HUES6 (cell line): ENCODE results near the gene TBX10.

ENCODE experiments used
- H3K27ac ChIP-seq: 2 replicates; pipeline ENCODE4 v1.7.0; 2013; ENCODE audit warnings: low read depth, mild to moderate bottlenecking, low read length, inconsistent platforms
- H3K27me3 ChIP-seq: 2 replicates; pipeline ENCODE4 v1.6.1; 2013; ENCODE audit warnings: low read length; ENCODE audit not compliant: control insufficient read depth, insufficient read depth
- H3K36me3 ChIP-seq: 2 replicates; pipeline ENCODE4 v1.6.1; 2013; ENCODE audit warnings: low read length; ENCODE audit not compliant: control insufficient read depth, insufficient read depth
- H3K4me1 ChIP-seq: 2 replicates; pipeline ENCODE4 v1.6.1; 2013; ENCODE audit warnings: low read length; ENCODE audit not compliant: control insufficient read depth, insufficient read depth
- H3K4me3 ChIP-seq: 2 replicates; pipeline ENCODE4 v1.5.1; 2013; ENCODE audit warnings: low read depth, low read length
- H3K9ac ChIP-seq: one replicate; pipeline ENCODE4 v1.6.1; 2013; ENCODE audit warnings: mild to moderate bottlenecking, low read length
- H3K9me3 ChIP-seq: 2 replicates; pipeline ENCODE4 v1.6.1; 2013; ENCODE audit warnings: low read depth, low read length; ENCODE audit not compliant: control insufficient read depth, insufficient read depth

TBX10 gene

GRCh38 chr11:67588136-67588503, 51.4 kb downstream of the TBX10 start:
- Histone ChIP-seq H3K9me3 (no peaks in the 10 kb centered on the region), H3K36me3 (peaks cover 49% of the 10 kb centered on the region), H3K4me3 (no peak overlapping the region), H3K4me1 (peaks cover 14% of the 10 kb centered on the region), H3K27ac (no peak overlapping the region), H3K27me3 (no peaks in the 10 kb centered on the region), H3K9ac (no peak overlapping the region)

- Histone ChIP-seq H3K4me3 (no peak overlapping the region), H3K9ac (no peak overlapping the region), H3K27me3 (no peaks in the 10 kb centered on the region), H3K9me3 (no peaks in the 10 kb centered on the region), H3K4me1 (peaks cover 26% of the 10 kb centered on the region), H3K36me3 (peaks cover 49% of the 10 kb centered on the region), H3K27ac (no peak overlapping the region)
Observed at GRCh38 chr11:67586568-67587250, 52.9 kb downstream of the TBX10 start.

- H3K27me3 ChIP-seq: no peaks in the 10 kb centered on the region
- peak overlapping the region; percentile 96 for H3K9ac ChIP-seq
- no peak overlapping the region for H3K27ac ChIP-seq
- H3K36me3 ChIP-seq: peaks cover 49% of the 10 kb centered on the region
- H3K9me3 ChIP-seq: no peaks in the 10 kb centered on the region
- peaks cover 34% of the 10 kb centered on the region for H3K4me1 ChIP-seq
- H3K4me3 ChIP-seq: peak overlapping the region; percentile 68
Observed at GRCh38 chr11:67585911-67586310, 53.7 kb downstream of the TBX10 start.

- peak overlapping the region; percentile 68 for H3K4me3 ChIP-seq
- peaks cover 49% of the 10 kb centered on the region for H3K36me3 ChIP-seq
- H3K27ac ChIP-seq: peak overlapping the region; percentile 88; the same call in 1 of the 2 replicates
- H3K27me3 ChIP-seq: no peaks in the 10 kb centered on the region
- H3K9me3 ChIP-seq: no peaks in the 10 kb centered on the region
- H3K4me1 ChIP-seq: peaks cover 35% of the 10 kb centered on the region
- peak overlapping the region; percentile 96 for H3K9ac ChIP-seq
Observed at GRCh38 chr11:67584881-67585873, 54.4 kb downstream of the TBX10 start.

GRCh38 chr11:67584205-67584880, 55.2 kb downstream of the TBX10 start:
- no peaks in the 10 kb centered on the region for H3K27me3 ChIP-seq
- no peaks in the 10 kb centered on the region for H3K9me3 ChIP-seq
- peak overlapping the region; percentile 96 for H3K9ac ChIP-seq
- peaks cover 39% of the 10 kb centered on the region for H3K4me1 ChIP-seq
- H3K4me3 ChIP-seq: peak overlapping the region; percentile 68
- H3K36me3 ChIP-seq: peaks cover 48% of the 10 kb centered on the region
- peak overlapping the region; percentile 88 for H3K27ac ChIP-seq

- no peaks in the 10 kb centered on the region for H3K27me3 ChIP-seq
- peaks cover 42% of the 10 kb centered on the region for H3K36me3 ChIP-seq
- no peaks in the 10 kb centered on the region for H3K9me3 ChIP-seq
- peaks cover 40% of the 10 kb centered on the region for H3K4me1 ChIP-seq
- peak within 1 kb of the TSS; percentile 88 for H3K27ac ChIP-seq
- peak within 1 kb of the TSS; percentile 68 for H3K4me3 ChIP-seq
- peak within 1 kb of the TSS; percentile 96 for H3K9ac ChIP-seq
Observed at GRCh38 chr11:67583247-67584204, 56.0 kb downstream of the TBX10 start, which contains the start of gene GSTP1. Gene GSTP1, plus strand, starts transcription at chr11:67583812. Its CDS starts 32 bp downstream, at chr11:67583844.

- H3K36me3 ChIP-seq: peaks cover 29% of the 10 kb centered on the region
- H3K9ac ChIP-seq: no peak overlapping the region
- H3K27ac ChIP-seq: no peak overlapping the region
- peaks cover 44% of the 10 kb centered on the region for H3K4me1 ChIP-seq
- no peak overlapping the region; the same call in 1 of the 2 replicates for H3K4me3 ChIP-seq
- H3K27me3 ChIP-seq: 0 out of 2 replicates have a peak, but pooled peaks cover 4% of the 10 kb centered on the region
- no peaks in the 10 kb centered on the region for H3K9me3 ChIP-seq
Observed at GRCh38 chr11:67582011-67582410, 57.6 kb downstream of the TBX10 start.

- Histone ChIP-seq H3K36me3 (peaks cover 23% of the 10 kb centered on the region), H3K9ac (peak overlapping the region; percentile 28), H3K27ac (no peak overlapping the region), H3K9me3 (no peaks in the 10 kb centered on the region), H3K4me3 (peak overlapping the region; percentile 23; the same call in 1 of the 2 replicates), H3K27me3 (0 out of 2 replicates have a peak, but pooled peaks cover 4% of the 10 kb centered on the region), H3K4me1 (peaks cover 46% of the 10 kb centered on the region)
Observed at GRCh38 chr11:67581469-67581868, 58.1 kb downstream of the TBX10 start.
